ENCODE results near the gene HOXC12.

DNA sequence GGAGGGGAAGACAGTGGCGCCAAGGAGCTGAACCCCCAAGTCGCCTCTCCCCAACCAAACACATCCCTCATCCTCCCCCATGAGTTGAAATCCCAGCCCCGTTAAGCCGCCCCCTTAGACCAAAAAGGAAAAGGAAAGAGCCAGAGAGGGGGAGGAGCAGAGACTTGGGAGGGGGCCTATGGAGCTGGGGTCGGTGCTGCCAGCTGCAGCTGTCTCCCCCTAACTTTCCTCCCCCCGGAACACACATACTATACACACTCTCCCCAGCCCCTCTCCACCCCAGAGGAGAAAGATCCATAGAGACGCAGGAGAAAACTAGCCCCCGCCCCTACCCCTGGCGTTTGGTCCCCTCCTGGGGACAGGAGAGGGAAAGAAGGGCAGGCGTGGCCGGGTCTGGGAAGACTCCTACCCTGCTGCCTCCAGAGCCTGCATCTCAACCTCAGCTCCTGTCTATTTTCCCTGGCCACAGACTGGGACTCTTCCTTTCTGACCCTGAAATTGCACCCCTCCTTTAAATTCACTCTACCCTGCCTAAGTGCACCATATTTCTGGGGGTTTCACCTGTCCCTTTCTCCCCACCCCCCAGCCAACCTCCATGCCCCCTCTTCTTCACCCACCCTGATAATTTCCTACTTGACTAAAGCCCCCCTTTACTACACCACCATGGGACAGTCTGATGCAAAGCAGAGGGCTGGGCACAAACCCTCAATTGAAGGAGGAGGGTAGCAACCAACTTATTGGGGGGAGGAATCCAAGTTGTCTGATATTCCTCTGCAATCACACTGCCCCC lies 43.6 kb downstream of the HOXC12 start:
- TF ChIP-seq, protein P1, sequence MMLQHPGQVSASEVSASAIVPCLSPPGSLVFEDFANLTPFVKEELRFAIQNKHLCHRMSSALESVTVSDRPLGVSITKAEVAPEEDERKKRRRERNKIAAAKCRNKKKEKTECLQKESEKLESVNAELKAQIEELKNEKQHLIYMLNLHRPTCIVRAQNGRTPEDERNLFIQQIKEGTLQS (IDR thresholded peaks at IDR 0.05), result no peak
- TF ChIP-seq, protein P2, sequence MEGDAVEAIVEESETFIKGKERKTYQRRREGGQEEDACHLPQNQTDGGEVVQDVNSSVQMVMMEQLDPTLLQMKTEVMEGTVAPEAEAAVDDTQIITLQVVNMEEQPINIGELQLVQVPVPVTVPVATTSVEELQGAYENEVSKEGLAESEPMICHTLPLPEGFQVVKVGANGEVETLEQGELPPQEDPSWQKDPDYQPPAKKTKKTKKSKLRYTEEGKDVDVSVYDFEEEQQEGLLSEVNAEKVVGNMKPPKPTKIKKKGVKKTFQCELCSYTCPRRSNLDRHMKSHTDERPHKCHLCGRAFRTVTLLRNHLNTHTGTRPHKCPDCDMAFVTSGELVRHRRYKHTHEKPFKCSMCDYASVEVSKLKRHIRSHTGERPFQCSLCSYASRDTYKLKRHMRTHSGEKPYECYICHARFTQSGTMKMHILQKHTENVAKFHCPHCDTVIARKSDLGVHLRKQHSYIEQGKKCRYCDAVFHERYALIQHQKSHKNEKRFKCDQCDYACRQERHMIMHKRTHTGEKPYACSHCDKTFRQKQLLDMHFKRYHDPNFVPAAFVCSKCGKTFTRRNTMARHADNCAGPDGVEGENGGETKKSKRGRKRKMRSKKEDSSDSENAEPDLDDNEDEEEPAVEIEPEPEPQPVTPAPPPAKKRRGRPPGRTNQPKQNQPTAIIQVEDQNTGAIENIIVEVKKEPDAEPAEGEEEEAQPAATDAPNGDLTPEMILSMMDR (IDR thresholded peaks at IDR 0.05; ENCODE audit: low read depth, low read length, missing input control), result no peak
- TF ChIP-seq, protein P3, sequence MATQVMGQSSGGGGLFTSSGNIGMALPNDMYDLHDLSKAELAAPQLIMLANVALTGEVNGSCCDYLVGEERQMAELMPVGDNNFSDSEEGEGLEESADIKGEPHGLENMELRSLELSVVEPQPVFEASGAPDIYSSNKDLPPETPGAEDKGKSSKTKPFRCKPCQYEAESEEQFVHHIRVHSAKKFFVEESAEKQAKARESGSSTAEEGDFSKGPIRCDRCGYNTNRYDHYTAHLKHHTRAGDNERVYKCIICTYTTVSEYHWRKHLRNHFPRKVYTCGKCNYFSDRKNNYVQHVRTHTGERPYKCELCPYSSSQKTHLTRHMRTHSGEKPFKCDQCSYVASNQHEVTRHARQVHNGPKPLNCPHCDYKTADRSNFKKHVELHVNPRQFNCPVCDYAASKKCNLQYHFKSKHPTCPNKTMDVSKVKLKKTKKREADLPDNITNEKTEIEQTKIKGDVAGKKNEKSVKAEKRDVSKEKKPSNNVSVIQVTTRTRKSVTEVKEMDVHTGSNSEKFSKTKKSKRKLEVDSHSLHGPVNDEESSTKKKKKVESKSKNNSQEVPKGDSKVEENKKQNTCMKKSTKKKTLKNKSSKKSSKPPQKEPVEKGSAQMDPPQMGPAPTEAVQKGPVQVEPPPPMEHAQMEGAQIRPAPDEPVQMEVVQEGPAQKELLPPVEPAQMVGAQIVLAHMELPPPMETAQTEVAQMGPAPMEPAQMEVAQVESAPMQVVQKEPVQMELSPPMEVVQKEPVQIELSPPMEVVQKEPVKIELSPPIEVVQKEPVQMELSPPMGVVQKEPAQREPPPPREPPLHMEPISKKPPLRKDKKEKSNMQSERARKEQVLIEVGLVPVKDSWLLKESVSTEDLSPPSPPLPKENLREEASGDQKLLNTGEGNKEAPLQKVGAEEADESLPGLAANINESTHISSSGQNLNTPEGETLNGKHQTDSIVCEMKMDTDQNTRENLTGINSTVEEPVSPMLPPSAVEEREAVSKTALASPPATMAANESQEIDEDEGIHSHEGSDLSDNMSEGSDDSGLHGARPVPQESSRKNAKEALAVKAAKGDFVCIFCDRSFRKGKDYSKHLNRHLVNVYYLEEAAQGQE (IDR thresholded peaks at IDR 0.05), result no peak
- TF ChIP-seq EGR1 (IDR thresholded peaks at IDR 0.05; ENCODE audit: low read depth in 2 of 2), result no peak

All from liver (tissue), 3 donors.